Renal cortical epithelial cell (primary cell): ENCODE data around the gene MAD1L1. TPM values are rescaled to one million over a fixed set of nuclear protein-coding genes. Genes with fewer than 3 reads are reported as not detected.
A peak's percentile ranks its signal among the peaks of the same experiment; 100 is the strongest.
"Not testable (repeated sequence)": the region's sequence is repeated elsewhere in the genome, so short reads cannot be mapped to it uniquely, and the experiment has no call there.

Experiments
- DNase-seq: peaks from one replicate; pipeline ENCODE4 v3.0.0-alpha.2; 2011; ENCODE audit warnings: low read depth
- total RNA-seq: library from RNA; depleted of rRNA; stranded (reverse); fragments of >200 nt; gene quantifications from 2 replicates; pipeline ENCODE4 v1.2.3, GENCODE V29; 2014

MAD1L1 gene
- total RNA-seq, 1 donor from 2014 or later: 33.5 TPM

DNA sequence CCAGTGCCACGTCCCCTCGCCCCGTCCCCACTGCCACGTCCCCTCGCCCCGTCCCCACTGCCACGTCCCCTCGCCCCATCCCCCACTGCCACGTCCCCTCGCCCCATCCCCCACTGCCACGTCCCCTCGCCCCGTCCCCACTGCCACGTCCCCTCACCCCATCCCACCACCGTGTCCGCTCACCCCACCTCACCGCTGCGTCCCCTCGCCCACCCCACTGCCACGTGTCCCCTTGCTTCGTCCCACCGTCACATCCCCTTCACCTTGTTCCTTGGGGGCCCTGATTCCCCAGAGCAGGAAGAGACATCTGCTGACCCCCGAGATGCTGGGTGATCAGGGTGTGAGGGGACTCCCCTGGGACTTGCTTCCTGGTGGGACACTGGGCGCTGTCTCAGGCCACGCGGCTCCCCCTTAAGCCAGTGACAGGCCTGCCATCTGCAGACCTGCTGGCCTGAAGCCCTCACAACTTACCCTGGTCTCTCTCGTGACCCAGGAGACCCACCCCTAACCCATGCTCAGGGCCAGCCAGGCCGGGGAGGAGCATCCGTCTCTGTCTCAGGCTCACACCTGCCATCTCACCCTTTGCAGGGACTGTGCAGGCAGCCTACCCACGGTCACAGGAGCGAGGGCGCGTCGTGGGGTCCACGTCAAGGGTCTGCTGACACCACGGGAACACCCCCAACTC lies 302.2 kb downstream of the MAD1L1 start:
- no peak for DNase-seq

DNA sequence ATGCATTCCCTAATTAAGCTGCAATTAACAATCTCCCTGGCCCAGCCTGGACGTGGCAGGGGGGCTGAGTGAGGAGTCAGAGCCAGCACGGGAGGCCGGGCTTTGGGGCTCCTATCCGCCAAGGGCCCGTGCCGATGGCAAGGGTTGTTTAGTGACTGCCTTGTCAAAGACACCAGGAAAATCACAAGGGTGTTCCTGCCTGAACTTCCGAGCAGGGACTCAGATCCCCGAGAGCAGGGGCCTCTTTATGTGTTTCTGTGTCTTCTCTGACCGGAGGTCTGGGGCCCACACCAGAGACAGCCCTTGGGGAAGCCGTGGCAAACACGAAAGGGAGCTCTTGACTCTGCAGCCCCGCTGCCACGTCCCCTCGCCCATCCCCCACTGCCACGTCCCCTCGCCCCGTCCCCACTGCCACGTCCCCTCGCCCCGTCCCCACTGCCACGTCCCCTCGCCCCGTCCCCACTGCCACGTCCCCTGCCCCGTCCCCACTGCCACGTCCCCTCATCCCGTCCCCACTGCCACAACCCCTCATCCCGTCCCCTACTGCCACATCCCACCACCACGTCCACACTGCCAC lies 303.3 kb downstream of the MAD1L1 start:
- DNase-seq: not testable (repeated sequence)

DNA sequence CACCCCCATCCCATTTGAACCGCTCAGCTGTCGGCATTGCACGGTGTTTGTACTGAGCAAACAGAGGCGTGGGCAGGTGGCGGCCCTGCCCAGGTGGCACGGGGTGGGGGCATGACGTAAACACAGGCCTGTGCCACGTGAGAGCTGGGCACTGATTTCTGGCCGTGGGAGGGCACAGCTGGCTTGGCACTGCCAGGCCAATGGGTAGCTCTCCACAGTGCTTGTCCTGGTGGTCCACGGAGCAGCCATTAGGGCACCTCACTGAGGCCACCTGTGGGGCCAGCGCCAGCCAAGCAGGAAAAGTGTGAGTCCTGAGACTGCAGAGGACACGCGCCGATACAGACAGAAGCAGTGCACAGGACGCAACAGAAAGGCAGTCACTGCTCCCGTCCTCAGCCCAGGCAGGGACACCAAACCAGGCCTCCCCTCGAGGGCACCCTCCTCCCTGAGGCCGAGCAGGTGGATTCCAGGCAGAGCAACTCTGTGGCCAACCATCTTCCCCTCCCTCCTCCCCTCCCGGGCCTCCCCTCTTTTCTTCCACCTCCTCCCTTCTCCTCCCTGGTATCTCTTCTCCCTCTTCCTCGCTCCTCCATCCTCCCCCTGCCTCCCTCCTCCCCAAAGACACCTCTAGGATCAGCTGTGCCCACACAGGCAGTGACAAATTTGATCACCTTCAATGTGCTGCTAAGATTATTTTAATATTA lies 303.9 kb downstream of the MAD1L1 start:
- DNase-seq: no peak

DNA sequence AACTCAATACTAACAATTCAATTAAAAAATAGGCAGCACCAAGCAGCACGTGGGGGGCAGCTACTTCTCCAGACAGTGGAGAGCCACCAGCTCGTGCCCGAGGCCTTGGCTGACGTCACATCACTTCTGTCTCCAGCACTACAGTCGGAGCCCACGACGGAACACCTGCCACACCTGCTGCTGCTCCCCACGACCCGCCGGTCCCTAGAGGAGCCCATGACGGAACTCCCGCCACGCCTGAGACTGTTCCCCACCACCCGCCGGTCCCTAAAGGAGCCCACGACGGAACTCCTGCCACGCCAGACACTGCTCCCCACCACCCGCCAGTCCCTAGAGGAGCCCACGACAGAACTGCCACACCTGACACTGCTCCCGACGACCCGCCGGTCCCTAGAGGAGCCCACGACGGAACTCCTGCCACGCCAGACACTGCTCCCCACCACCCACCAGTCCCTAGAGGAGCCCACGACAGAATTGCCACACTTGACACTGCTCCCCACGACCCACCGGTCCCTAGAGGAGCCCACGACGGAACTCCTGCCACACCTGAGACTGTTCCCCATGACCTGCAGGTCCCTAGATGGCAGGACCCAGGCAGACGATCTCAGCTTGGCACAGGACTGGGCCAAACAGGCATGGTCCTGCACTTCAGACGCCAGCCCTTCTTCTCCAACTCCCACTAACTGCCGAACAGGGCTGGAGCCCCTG lies 304.7 kb downstream of the MAD1L1 start:
- no peak for DNase-seq

DNA sequence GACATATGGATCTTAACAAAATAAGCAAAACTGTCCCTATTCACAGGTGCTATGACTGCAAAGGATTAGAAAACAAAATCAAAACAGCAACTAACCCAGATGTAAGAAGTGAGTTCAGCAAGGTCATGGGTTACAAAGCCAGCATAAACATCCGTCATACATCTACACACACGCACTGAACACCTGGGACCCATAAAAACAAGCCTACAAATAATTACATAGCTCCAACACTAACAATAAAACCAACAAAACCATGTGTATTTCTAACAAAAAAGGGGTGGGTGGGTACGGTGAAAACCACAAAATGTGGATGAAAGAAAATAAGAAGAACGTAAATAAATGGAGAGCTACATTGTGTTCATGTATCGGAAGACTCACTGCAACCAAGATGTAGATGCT lies 305.8 kb downstream of the MAD1L1 start:
- DNase-seq: no peak

DNA sequence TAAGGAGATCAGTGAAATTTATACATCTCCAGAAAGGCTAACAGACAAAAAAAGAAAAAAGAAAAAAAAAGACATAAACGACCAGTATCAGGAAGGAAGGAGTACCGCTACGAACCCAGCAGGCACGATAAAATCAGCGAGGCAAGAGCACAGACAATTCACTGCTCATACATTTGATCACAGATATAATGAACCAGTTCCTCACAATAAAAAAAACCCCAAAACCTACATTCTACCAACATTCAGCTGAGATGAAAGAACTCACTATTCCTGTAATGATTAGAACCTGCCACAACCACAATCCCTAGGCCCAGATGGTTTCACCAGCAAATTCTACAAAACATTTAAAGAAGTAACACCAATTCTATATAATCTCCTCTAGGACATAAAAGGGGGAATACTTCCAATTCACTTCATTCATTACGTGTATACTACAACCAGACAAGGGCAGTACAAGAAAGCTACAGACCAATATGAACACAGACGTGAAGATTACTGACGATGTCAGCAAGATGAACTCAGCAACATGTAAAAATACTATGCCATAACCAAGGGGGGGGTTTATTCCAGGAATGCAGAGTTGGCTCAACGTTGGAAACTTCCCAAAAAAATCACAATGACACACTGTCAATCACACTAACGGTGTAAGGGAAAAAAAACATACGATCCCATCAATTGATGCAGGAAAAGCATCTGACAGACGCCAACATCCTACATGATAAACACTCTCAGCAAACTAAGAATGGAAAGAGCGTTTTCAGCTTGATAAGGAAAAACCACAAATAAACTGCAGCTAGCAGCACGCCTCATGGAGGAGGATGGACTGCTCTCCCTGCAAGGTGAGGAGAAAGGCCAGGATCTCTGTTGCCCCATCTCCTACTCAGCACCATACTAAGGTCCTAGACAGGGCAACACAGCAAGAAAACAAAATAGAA lies 306.5 kb downstream of the MAD1L1 start:
- DNase-seq: no peak

DNA sequence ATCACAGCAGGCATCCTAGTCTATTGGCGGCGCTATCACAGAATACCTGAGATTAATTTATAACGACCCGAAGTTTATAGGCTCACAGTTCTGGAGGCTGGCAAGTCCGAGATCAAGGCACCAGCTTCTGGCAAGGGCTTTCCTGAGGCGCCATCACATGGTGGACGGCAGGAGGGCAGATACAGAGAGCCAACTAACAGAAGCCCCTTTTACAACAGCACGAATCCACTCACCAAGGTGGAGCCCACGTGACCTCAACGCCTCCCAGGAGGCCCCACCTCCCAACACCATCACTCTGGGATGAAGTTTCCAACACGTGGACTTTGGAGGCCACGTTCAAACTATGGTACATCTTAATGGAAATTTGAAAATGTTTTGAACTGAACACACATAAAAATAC lies 307.4 kb downstream of the MAD1L1 start:
- DNase-seq: no peak

DNA sequence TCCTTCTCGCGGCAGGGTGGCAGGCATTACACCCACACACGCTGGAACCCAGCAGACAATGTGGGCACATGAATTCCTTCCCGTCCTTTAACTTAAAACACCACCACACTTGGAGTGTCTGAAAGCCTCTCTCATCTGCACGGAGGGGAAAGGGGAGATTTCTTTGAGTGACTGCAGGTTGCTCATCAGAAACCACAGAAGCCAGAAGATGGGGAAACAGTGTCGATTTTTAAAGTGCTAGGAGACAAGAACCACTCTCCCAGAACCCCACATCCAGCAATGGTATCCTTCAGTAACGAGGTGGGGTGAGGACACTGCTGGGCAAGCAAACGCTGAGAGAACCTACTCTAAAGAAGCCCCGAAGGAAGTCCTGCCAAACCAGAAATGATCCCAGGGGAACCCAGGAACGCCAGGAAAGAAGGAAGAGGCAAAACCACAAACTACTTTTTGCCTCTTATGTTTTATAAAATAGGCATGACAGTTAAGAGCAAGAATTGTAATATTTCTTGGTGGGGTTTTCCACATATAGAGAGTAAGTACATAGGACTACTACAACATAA lies 308.4 kb downstream of the MAD1L1 start:
- no peak for DNase-seq

DNA sequence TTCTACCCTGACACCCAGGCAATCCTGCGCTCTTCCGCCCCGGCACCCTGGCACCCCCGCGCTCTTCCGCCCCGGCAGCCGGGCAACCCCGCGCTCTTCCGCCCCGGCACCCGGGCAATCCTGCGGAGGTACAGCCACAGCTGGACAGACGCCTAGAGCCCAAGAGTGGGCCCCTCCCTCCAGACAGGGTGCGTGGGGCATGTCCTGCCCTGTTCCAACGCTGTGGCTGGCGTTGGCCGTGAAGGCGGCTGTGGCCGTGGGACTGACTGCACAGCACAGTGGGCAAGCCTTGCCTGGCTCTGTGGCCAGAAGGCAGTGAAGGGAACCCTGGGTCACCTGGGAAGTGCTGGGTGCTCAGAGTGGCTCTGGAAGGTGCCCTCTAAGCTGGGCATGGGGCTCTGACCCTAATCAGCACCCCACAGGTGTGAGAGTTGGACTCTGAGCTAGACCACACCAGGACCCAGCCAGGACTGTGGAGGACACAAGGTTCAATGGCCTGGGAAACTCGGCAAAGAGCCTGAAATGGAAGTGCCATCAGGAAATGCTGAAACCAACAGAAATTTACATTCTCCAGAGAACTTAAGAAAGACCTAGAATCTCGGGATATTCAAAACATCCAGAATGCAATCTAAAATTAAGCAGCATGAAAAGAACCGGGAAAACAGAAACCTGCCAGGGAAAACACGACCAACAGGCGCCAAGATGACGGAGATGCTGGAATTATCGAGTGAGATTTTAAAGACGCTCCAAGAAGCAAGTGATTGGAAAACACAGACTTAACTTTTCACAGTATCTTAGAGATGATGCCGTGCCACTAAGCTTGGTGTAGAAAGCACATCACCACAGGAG lies 309.1 kb downstream of the MAD1L1 start:
- DNase-seq: no peak

DNA sequence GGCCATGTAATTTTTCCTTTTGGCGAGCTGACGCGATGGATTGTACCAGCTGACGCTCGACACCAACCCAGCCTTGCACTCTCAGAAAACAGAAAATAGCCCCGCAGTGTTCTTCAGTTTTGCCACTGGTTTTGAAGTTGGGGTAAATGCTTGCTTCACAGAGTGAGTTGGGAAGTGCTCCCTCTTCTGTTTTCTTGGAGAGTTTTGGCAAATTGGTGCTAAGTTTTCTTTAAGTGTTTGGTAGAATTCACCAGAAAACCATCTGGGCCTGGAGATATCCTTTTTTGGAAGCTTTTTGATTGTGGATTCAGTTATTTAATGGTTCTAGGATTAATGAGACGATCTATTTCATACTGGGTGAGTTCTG lies 309.9 kb downstream of the MAD1L1 start:
- no peak for DNase-seq

DNA sequence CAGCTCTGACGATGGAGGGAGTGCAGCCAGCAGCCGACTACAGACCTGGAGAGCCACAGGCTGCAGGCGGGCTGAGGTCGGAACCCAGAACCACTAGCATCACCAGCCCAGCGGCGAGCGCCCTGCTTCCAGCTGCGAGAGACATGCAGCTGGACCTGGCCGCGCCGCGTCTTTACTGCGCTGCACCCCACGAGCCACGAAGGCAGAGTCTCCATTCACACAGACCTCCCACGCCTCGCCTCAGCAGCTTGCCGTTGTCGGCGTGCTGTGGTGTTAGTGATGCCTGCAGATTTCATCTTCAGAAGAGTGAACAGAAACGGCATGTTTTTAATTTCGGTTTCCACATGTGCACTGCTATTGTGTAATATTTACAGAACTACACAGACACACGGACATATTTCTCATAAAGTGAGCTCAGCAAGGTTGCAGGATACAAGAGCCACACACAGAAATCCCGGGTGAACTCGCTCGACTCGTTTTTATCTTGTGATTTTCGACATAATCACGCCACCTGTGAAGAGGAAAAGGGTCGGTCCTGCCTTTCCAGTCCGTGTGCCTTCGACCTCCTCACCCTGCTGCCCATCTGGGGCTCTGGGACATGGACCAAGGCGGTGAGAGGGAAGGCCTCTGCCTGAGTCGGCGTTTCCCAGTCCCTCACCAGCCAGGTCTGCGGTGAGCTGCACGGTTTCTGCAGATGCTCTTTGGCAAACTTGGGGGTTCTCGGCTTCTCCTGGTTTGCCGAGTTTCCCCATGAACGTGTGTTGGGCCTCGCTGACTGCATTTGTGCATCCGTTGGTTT lies 310.5 kb downstream of the MAD1L1 start:
- no peak for DNase-seq

DNA sequence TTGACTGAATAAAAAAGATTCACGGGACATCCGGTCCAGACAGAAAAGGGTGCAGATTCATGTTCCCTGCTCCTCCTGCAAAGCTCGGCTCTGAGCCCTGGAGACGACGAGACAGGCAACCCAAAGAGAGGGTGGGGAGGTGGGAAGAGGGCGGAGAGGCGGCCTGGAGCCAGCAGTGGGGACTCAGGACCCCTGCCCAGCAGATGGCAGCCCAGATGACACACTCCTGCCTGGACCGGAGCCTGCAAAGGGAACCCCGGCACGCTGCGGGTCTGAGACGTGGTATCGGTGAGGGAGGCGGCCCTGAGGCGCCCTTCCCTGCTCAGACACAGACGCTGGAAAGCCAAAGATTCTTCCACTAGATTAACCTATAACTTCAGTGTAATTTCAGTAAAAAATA lies 311.9 kb downstream of the MAD1L1 start:
- no peak for DNase-seq

DNA sequence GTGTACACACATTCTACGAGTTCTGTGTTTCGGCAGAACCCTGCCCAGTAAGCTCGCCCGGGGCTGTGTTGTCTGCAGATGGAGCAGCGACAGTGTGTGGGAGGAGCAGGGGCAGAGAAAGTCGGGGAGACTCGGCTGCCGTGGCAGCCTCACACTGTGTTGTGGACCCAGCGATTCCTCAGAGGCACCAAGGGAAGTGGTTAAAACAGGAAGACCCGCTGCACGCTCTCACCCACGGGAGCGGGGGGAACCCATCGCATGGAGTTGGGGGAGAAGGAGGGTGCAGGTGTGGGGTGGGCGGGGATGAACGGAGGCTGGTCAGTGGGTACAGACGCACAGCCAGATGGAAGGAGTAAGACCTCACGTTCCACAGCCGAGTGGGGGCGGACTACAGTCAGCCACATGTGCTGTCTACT lies 312.5 kb downstream of the MAD1L1 start:
- DNase-seq: no peak

DNA sequence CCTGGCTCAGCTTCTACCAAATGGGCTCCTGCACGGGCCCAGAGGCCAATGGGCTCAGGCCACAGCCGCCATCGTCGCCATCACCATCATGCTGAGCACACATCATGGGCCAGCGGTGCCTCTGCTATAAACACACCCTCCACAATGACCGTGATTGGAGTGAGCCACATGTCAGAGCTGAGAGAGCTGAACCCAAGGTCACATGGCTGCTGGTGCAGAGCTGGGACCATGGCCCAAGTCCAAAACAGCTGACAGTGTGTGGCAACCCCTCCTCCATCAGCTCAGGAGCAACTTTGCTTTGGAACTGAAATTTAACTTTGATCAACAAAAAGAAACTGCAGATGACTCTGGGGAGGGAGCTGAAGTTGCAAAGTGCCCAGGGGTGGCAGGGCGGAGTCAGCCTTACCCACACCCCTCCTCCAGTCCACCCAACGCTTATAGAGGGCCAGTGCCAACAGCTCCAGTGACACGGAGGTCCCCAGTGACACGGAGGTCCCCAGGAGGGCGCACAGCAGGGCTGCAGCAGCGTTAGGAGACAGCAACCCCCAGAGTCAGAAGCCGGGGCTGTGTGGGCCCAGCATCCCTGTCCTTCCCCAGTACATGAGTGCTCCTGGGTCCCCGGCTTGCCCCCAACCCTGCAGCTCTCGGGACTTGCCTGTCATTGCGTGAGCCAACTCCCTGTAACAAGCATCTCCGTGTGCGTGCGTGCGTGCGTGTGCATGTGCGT lies 313.0 kb downstream of the MAD1L1 start:
- DNase-seq: peak; percentile 38

DNA sequence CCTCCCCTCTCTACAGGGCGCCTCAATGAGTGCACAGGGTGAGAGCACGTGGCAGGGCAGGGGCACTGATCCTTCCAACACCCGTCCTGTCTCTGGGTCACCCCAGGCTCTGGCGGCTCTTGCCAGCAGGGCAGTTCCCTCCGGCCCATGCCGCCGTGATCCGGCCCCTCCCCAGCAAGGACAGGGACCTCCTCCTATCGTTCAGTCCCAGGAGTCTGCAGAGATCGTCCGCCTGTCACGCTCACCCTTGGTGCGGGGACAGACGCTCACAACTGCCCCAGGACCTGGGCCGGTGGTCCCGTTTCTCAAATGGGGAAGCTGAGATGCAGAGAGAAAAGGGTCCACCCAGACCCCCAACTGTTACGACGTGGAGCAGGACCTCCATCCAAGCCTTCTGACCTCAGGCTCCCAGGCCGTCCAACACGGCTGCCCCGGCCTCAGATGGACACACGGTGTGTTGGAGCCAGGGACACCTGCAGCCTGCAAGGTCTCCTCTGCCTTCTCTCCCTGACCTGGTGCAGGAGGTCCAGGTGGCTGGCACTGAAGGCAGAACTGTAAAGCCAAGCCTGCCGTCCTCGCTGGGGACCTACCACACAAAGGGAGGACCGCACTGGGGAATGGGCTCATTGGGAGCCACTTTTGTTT lies 313.7 kb downstream of the MAD1L1 start:
- DNase-seq: no peak

DNA sequence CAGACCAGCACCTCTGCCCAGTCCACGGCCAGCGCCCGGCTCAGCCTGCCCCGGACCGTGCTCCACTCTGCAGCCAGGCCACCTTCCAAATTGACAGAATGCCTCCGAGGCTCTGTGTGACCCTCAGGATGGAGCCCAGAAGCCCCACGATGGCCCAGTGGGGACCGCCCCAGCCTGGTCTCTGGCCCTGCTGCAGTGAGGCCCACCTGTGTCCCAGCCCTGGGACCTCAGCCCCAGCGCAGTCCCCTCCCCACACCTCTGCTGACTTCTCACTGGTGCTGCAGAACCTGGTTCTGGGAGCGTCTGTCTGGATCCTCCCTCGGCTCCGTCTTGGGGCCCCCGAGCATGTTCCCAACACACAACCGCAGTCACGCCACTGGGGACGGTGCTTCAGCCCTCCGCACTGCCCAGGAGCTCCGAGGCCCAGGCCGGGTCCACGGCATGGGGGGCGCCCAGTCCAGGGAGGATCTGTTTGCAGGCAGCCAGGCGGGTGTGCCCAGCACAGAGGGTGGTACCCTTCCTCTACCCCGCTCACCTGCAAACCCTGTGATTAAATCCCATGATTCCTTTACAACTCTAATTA lies 314.6 kb downstream of the MAD1L1 start:
- DNase-seq: no peak

DNA sequence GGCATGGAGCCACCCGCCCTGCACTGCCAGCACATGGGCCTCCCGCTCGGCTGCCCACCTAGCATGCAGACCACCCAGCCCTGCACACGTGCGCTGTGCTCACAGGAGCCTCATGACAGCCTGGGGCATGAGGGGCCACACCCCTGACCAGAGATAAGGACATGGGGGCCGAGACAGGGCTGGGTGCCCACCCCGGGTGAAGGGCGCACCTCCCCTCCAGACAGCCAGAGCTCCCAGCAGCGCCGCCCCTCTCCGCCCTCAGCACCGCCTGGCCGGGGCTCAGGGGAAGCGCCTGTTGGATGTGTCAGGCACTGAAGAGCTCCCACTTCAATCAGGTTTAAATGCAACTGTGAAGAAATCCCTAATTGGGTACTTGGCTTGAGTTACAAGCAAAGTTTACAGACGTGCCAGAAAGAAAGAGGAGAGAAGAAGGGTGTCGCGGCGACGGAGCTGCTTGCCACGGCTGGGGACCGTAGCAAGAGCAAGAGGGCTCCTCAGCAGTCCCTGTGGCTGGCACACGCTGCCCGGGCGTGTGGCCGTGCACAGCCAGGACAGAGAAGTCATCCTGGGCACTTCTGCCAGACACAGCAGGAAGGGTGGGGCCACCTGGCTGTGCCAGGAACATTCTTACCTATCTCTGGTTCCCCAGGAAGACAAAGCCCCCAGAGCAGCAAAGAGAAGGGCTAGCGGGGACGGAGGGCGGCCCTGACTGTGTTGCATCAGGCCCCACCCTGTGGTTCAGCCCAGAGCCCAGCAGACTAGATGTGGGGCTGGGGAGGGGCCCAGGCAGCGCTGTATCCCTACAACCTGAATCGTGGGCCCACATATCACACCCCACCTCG lies 315.3 kb downstream of the MAD1L1 start:
- DNase-seq: no peak
